ENCODE measurements around the gene TRMT10B. TPM values are rescaled to one million over a fixed set of nuclear protein-coding genes. Genes with fewer than 3 reads are reported as not detected.

TRMT10B gene, protein sequence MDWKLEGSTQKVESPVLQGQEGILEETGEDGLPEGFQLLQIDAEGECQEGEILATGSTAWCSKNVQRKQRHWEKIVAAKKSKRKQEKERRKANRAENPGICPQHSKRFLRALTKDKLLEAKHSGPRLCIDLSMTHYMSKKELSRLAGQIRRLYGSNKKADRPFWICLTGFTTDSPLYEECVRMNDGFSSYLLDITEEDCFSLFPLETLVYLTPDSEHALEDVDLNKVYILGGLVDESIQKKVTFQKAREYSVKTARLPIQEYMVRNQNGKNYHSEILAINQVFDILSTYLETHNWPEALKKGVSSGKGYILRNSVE
- total RNA-seq: 17.9 TPM

DNA sequence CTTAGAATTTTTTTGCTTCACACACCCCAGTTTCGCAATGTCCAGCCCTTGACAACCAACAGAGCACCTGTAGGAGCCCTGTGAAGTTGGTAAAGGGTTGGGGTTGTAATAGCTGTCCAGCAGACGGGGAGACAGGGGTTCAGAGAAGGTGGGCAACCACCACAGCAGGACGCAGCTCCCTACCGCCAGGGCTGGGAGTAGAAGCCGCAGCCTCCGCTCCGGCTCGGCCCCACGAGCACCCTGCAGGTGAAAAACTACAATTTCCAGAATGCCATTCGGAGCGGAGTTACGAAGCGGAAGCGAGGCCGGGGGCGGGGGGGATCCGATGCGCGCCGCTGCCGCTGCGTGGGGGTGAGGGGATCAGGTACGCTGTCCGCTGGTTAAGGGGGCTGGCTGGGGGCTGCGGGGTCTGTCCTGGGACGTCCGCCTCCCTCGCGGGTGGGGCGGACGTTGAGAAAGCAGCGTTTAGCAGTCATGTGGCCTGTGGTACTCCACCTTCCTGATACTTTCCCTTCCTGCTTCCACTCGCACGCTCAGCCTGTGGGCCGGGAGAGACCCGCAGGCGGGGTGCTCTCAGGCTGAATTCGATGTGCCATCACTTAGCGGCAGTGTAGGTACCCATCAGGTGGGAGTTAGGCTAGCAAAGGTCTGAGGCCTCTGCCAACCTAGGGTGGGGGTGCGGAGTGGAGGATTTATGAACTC is at the start of gene TRMT10B:
TRMT10B (plus strand) TSS at position 317 of the 702 bp plus-strand sequence. CDS start 8,127 bp downstream, outside the sequence.
- ATAC-seq: peak; percentile 95
- intact Hi-C loops (cut with DNase I): no loop called here
- DNase-seq (ENCODE audit: low spot score): peak; percentile 80

DNA sequence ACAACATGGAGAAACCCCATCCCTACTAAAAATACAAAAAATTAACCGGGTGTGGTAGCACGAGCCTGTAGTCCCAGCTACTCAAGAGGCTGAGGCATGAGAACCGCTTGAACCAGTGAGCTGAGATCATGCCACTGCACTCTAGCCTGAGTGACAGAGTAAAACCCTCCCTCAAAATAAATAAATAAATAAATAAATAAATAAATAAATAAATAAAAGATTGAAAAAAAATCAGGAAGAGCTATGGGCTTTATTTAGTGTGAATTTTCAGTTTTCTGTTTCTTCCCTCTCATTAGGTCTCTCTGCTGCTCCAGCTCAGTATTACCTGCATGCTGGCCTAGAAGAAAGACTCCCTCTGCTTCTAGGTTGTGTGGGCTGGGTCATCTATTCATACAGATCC is 47.8 kb upstream of the TRMT10B start:
- ATAC-seq: no peak
- no peak for DNase-seq (ENCODE audit: low spot score)
- intact Hi-C loops (cut with DNase I): no loop called here

DNA sequence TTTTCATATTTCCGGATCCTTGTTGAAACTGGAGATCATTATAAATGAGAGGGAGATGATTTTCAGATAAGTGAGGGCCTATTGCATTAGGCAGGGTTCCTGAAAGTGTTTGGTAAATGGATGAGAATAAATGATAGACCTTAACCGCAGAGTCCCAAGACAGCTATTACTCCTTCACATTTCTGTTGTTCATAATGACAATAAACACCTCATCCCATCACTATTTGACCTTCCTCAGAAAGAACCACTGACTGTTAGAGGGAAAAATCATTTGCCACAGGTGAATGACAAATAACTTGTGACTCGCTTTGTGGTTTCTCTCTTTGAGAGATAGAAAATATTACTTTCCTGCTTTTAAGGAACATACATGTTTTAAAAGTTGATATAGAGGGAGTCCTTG is 47.3 kb upstream of the TRMT10B start:
- DNase-seq (ENCODE audit: low spot score): no peak
- no peak for ATAC-seq
- intact Hi-C loops (cut with DNase I): no loop called here

DNA sequence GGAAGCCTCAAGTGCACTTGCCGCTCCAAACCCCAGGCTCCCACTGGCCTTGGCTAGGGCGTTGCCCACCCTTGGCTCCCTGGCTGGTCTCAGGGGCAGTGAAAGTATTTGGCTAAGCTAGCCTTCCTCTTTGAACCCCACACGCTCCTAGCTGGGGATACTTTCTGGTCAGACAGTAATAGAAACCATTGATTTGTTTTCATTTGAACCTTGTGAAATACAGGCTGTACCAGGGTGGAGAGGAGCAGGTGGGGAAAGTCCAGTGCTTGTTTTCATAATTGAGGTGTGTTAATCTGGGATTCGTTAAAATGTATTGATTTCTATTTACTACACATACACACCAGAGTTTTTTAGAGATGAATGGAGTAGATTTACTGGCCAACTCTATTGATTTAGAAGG is 45.9 kb upstream of the TRMT10B start:
- no peak for DNase-seq (ENCODE audit: low spot score)
- intact Hi-C loops (cut with DNase I): no loop called here
- ATAC-seq: no peak

DNA sequence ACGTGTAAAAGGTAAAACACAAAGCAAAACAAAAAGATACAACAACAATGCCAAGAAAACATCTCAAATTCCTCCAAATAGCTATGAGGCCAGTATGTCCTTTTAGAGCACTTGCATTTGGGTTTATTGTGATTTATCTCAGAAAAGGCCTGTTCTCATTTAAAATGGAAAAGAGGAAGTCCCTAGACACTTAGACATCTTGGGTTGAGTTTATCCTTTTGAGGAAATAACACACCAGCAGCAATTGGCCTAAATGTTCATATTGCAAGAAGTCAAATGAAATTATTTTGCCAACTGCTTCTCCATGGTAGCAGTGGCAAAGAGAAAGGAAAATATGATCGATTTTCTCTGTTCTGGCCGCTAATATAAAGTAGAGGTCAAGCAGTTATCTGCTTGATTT is 43.6 kb upstream of the TRMT10B start:
- ATAC-seq (no peak), DNase-seq (ENCODE audit: low spot score) (no peak)
- intact Hi-C loops (cut with DNase I): no loop called here

DNA sequence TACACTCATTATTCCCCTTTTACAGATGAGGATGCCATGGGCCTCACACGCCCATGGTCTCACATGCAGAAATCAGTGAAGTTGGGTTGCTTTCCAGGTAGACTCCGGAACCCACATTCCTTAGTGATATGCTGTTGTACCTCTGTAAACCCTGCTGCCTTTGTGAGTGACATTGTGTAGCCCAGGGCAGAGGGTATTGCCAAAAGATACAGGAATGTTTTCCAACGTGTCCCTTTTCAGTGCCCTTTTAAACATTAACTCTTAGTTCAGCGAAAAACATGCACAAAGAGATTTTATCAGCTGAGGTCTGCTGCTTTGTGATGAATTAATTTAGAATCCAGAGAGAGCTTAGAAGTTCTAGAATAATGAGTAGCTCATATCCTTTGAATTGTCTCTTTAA is 38.3 kb upstream of the TRMT10B start:
- ATAC-seq (no peak), DNase-seq (ENCODE audit: low spot score) (no peak)
- intact Hi-C loops (cut with DNase I): no loop called here

DNA sequence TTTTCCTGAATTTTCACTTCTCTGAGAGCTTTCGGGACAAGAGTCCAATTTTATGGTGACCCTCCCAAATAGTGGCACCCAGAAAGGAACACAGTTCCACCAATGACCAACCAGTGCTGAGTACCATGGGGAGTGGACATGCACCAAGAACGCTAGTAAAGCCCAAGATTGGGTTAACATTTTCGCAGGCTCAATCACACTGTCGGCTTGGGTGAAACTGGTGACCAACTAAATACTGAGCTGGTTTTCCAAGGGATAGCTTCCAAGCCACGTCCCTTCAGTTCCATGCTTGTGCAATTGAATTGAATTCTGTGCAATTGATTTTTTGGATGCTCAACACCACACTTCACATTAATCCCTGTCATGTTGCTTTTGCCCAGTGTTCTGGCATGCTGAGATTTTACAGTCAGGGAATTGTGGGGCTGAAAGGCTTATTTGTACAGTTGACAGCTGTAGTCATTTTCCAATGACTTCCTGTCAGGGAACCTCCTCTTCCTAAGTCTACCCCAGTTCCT is 37.6 kb upstream of the TRMT10B start:
- intact Hi-C loops (cut with DNase I): no loop called here
- DNase-seq (ENCODE audit: low spot score) (no peak), ATAC-seq (no peak)

DNA sequence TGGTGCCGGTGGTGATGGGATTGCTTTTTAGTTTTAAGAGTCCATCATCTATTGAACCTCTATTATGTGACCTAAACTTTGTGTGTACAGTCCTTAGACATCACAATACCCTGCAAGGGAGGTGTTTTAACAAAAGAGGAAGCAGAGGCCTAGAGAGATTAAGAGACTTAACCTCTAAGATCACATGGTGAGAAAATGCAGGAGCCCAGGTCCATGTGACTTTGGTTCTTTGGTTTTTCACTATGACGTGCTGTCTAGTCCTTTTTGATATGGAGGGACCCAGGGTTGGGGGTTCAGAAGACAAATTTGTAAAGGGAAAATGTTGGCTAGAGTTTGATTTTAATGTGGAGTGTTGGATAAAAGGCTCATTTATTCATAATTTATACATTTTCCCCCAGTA is 34.1 kb upstream of the TRMT10B start:
- ATAC-seq (no peak), DNase-seq (ENCODE audit: low spot score) (no peak)
- intact Hi-C loops (cut with DNase I): no loop called here

DNA sequence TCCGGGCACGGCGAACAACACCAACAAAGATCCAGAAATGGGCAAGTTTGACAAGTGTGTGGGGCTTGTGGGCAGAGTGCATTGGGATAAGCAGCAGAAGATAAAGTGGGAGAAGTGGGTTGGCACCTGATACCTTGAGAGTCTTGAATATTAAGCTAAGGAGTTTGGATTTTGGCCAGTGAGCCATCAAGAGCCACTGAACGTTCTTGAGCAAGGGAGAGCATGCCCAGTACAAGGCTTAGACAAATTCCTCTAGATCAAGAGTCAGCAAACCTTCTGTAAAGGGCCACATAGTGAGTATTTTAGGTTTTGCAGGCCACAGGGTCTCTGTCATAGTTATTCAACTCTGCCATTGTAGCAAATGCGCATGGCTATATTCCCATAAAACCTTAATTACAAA is 26.6 kb upstream of the TRMT10B start:
- no peak for DNase-seq (ENCODE audit: low spot score)
- ATAC-seq: no peak

DNA sequence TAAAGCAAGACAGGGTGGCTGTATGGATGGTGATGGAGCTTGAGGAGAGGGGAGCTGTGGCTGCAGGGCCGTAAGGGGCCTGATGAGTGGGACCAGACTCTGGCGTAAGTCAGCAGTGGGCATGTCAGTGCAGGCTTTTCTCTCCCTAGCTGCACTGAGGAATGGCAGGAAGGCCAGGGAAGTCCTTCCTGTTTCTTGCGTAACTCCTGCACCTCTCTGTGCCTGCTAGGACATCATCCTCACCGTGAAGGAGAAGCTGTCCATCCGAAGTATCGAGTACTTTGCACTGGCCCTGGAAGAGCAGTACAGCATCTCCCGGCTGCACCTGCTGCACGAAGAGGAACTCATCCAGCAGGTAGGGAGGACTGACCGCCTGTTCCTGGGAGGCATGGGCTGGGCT is 24.1 kb upstream of the TRMT10B start:
- intact Hi-C loops (cut with DNase I): no loop called here
- no peak for ATAC-seq
- DNase-seq (ENCODE audit: low spot score): no peak

More for the DNA sequence above, 26.6 kb upstream of the TRMT10B start:
- intact Hi-C loops (cut with DNase I): no loop called here

DNA sequence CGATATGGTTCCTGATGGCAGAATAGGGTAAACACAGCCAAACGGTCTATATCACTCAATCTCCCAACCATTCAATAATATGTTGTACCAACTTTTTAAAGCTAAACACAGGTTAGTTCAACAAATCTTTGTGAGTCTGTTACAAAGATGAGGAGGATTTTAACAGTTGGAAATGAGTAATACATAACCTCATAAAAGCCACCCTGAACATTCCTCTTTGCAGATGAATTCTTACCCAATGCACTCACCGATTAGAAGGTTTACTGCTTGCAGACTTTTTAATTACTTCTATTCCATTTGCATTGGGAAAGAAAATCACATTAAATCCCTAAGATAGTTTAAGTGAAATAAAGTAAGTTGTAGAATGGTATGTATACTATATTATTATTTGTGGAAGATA is 23.3 kb upstream of the TRMT10B start:
- no peak for ATAC-seq
- intact Hi-C loops (cut with DNase I): no loop called here

DNA sequence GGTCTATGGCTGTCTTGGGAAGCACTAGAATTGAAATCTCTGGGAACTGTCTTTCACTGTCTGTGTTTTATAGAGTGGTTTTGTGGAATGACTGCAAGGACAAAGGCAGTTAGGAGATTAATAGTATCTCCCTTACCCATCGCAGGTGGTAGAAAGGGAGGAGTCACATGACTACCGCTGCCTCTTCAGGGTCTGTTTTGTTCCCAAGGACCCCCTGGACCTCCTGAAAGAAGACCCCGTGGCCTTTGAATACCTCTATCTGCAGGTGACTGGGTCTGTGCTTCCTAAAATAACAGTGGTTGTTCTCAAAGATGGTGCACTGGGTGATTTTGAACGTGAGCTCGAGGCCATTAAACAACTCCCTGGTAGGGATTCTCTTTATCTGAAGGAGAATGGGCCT is 22.8 kb upstream of the TRMT10B start:
- DNase-seq (ENCODE audit: low spot score) (no peak), ATAC-seq (no peak)
- intact Hi-C loops (cut with DNase I): no loop called here

More for the DNA sequence above, 23.3 kb upstream of the TRMT10B start:
- no peak for DNase-seq (ENCODE audit: low spot score)

DNA sequence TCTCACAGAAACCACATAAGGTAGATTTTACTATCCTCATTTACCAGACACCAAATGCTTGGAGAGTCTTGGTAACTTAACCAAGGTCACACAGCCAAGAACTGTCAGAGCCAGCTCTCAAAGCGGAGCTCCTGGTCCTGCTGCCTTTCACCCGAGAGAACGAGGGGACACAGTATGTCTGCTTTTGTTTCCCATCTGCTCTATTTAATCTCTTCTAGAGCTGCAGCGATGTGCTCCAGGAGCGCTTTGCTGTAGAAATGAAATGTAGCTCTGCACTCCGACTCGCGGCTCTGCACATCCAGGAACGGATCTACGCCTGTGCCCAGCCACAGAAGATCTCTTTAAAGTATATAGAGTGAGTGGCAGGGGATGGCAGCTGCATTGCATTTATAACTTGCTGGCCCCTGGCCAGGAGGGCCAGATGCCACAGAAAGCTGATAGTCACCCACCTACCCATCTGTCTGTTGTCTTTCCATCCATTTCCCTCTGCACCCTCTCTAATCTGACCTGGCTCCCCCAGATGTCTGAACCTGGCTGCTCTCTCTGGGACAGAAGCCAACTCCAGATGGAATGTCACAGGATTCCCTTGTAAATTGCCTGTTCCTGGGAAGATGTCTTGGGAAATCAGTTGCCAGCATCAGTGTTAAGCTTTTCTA is 21.4 kb upstream of the TRMT10B start:
- DNase-seq (ENCODE audit: low spot score) (no peak), ATAC-seq (no peak)
- intact Hi-C loops (cut with DNase I): no loop called here

DNA sequence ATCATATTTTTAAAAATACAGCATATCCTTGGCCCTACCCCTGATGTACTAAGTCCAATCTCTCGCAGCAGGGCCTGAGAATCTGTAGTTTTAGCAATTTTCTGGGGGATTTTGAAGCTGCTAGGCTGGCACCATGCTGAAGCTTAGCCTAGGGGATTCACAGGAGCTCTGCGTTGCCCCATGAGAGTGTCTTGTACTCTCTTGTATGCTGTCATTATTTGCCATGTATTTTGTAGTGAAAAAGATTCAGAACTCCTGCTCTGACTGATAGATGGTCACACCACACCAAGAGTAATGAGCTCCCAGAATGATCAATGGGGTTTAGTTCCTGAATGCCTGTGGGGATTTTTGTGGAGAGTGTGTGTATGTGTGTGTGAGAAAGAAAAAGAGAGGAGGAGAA is 20.7 kb upstream of the TRMT10B start:
- ATAC-seq (no peak), DNase-seq (ENCODE audit: low spot score) (no peak)
- intact Hi-C loops (cut with DNase I): no loop called here

DNA sequence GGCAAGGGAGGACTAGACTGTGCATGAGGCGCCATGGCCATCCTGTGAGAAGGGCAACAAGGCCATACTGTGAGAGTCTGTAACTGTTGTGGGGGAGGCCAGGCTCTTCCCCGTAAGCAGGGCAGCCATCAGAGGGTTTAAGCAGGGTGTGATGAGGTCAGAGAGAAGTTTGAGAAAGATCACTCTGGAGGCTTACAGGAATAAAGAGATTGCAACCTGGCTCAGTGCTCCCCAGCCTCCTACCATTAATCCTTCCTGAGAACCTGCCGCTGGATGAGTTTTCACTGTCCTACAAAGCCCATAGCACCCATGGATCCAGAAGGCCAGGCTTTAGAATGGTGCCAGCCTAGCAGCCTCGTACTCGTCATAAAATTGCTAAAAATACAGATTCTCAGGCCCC is 14.4 kb upstream of the TRMT10B start:
- intact Hi-C loops (cut with DNase I): no loop called here
- no peak for DNase-seq (ENCODE audit: low spot score)
- no peak for ATAC-seq

DNA sequence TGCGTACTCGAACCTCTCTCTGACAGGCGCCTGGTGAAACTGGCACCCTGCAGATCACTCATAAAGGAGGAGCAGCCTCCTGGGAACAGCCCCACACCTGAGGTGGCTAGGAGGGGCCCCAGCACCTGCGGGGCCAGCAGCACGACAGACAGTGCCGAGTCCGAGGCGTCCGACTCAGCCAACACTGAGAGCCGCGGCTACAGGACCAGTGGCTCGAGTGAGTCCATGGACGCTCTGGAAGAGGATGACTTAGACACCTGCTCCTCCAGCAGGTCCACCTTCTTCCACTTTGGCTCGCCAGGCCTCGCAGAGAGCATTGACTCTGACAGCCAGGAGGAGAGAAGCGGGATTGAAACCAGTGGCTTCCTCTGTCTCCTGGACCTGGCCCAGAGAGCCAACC is 13.5 kb upstream of the TRMT10B start:
- ATAC-seq (no peak), DNase-seq (ENCODE audit: low spot score) (no peak)
- intact Hi-C loops (cut with DNase I): loop anchor here (10.0 kb wide), 1 partner anchor 625 kb away; no protein-coding TSS in a partner anchor

DNA sequence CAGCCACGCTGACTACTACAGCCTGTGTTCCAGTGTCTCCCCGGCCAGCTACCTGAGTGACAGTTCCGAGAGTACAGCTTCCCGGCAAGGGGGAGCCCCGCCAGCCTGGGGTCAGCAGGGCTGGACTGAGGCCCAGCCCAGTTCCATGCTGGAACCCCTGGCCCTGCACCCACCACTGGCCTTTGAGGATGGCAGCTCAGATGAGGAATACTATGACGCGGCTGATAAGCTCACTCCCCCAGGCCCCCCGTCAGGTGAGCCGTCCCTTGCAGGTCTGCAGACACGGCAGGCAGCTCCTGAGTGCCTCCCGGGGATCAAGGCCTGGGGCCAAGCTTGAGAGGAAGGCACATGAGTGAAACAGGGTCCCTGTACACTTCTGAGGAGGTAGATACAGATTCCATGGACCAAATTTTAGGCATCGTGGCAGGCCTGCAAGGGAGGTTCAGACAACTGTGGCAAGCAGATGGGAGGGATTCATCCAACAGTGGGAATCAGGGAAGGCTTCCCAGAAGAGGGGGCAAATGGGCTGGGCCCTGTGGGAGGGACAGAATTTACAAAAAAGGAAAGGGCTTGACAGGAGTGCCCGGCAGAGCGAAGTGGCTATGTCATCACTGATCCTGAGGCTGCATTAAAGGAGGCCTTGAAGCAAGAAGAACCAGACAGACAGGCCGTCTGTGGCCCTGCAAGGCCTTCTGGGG is 12.8 kb upstream of the TRMT10B start:
- DNase-seq (ENCODE audit: low spot score) (no peak), ATAC-seq (no peak)

DNA sequence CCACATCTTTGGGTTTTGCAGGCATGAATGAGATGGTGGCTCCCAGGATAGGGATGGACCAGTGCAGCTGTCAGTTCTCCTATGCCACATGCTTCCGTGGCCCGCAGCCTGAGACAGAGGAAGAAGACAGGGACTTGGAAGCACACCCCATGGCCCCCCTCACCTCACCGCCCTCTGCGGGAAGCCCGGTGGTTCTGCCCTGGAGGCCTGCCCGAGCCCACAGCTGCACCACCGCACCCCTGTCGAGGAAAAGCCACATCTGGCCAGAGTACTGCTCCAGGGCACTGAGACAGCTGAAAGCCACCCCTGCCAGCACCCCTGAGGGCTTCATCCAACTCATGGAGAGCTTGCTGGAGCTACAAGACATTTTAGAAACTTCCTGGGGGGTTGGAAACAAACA is 7.6 kb upstream of the TRMT10B start:
- DNase-seq (ENCODE audit: low spot score): no peak
- intact Hi-C loops (cut with DNase I): loop anchor here (10.0 kb wide), 1 partner anchor 619 kb away; no protein-coding TSS in a partner anchor
- no peak for ATAC-seq

More for the DNA sequence above, 12.8 kb upstream of the TRMT10B start:
- intact Hi-C loops (cut with DNase I): loop anchor here (10.0 kb wide), 1 partner anchor 624 kb away; no protein-coding TSS in a partner anchor

Data from sciatic nerve (tissue), 2 donors.